Activated CD8-positive, alpha-beta T cell treated with anti-CD3 and anti-CD28 coated beads, Interleukin-2, amount 10 ng/mL, durations not matched to agents 7 days and 5 days (primary cell): ENCODE measurements around the gene AGPAT3. TPM values are rescaled to one million over a fixed set of nuclear protein-coding genes. Genes with fewer than 3 reads are reported as not detected.
A peak's percentile ranks its signal among the peaks of the same experiment; 100 is the strongest.

Source experiments
- ATAC-seq: fragments of 150-1000 bp; cut with Tn5 transposase; one replicate; pipeline ENCODE4 v1.10.0; 2021; ENCODE audit warnings: moderate library complexity
- CTCF ChIA-PET: fragments of 350-600 bp; sonication (Branson Sonifier 250); formaldehyde crosslinking; loops from one replicate; lab custom pipeline; 2021; ENCODE audit warnings: antibody characterized with exemption; lab: Charles Lee
- POLR2A ChIA-PET: fragments of 350-600 bp; sonication (Branson Sonifier 250); formaldehyde crosslinking; loops from one replicate; lab custom pipeline; 2021; ENCODE audit warnings: antibody characterized with exemption; lab: Charles Lee
- DNase-seq: peaks from one replicate; pipeline ENCODE4 v3.0.0-alpha.2; 2020
- H3K27ac Mint-ChIP-seq: one replicate; pipeline ENCODE4 v1.8.0; 2021; ENCODE audit warnings: mild to moderate bottlenecking, mixed read lengths
- H3K27me3 Mint-ChIP-seq: one replicate; pipeline ENCODE4 v1.8.0; 2021; ENCODE audit warnings: low read depth, mixed read lengths
- H3K36me3 Mint-ChIP-seq: one replicate; pipeline ENCODE4 v1.8.0; 2021; ENCODE audit warnings: low read depth, mixed read lengths
- H3K4me1 Mint-ChIP-seq: one replicate; pipeline ENCODE4 v1.8.0; 2021; ENCODE audit warnings: low read depth, mixed read lengths
- H3K4me3 Mint-ChIP-seq: one replicate; pipeline ENCODE4 v1.8.0; 2021; ENCODE audit warnings: mild to moderate bottlenecking, mixed read lengths
- H3K9me3 Mint-ChIP-seq: one replicate; pipeline ENCODE4 v1.8.0; 2022; ENCODE audit warnings: mixed read lengths; ENCODE audit not compliant: insufficient read depth
- total RNA-seq, 2 experiments: library from RNA; stranded (reverse); gene quantifications; one replicate each; pipeline ENCODE4 v1.2.3, GENCODE V29; 2021

Gene AGPAT3
- total RNA-seq, 2 experiments from 2014 or later = 70.4 to 72.5 TPM

DNA sequence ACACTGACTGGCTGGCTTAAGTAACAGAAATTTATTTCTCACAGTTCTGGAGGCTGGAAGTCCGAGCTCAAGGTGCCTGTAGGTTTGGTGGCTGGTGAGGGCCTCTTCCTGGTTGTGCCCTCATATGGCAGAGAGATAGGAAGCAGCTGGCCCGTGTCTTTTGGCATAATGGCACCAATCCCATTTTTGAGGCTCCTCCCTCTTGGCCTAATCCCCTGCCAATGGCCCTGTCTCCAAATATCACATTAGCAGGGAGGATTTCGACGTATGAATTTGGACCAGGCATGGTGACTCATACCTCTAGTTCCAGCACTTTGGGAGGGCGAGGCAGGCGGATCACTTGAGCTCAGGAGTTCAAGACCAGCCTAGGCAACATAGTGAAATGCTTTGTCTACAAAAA is 37.4 kb downstream of the AGPAT3 start:
- CTCF ChIA-PET = interaction anchor here (2.2 kb wide), 1 partner anchor 92 kb away, joined by 5 read pairs; no protein-coding TSS in a partner anchor
- Mint-ChIP-seq H3K27ac (no peak overlapping the region), H3K4me1 (peaks cover 3% of the 10 kb centered on the region), H3K27me3 (no peaks in the 10 kb centered on the region), H3K9me3 (no peaks in the 10 kb centered on the region), H3K36me3 (peaks cover 32% of the 10 kb centered on the region), H3K4me3 (no peak overlapping the region)
- no peak for DNase-seq
- ATAC-seq = no peak
- POLR2A ChIA-PET = no interaction called here

- H3K4me1 Mint-ChIP-seq = peaks cover 3% of the 10 kb centered on the region
- H3K36me3 Mint-ChIP-seq = peaks cover 27% of the 10 kb centered on the region
- H3K27ac Mint-ChIP-seq = no peak overlapping the region
- ChIA-PET POLR2A (no interaction called here), CTCF (interaction anchor here (1.1 kb wide), 2 partner anchors 12 to 18 kb away, joined by 3 read pairs; no protein-coding TSS in a partner anchor)
- H3K4me3 Mint-ChIP-seq = no peak overlapping the region
- ATAC-seq = no peak
- no peak for DNase-seq
- no peaks in the 10 kb centered on the region for H3K27me3 Mint-ChIP-seq
- H3K9me3 Mint-ChIP-seq = no peaks in the 10 kb centered on the region
Measured at GRCh38 chr21:43903451-43904091, 38.5 kb downstream of the AGPAT3 start.

- H3K4me3 Mint-ChIP-seq = no peak overlapping the region
- H3K36me3 Mint-ChIP-seq = peaks cover 22% of the 10 kb centered on the region
- no peak for DNase-seq
- ChIA-PET POLR2A (no interaction called here), CTCF (interaction anchor here (1.1 kb wide), 1 partner anchor 17 kb away, joined by 3 read pairs; no protein-coding TSS in a partner anchor)
- H3K4me1 Mint-ChIP-seq = peaks cover 3% of the 10 kb centered on the region
- H3K9me3 Mint-ChIP-seq = no peaks in the 10 kb centered on the region
- no peaks in the 10 kb centered on the region for H3K27me3 Mint-ChIP-seq
- no peak for ATAC-seq
- no peak overlapping the region for H3K27ac Mint-ChIP-seq
Measured at GRCh38 chr21:43904331-43904781, 39.3 kb downstream of the AGPAT3 start.

DNA sequence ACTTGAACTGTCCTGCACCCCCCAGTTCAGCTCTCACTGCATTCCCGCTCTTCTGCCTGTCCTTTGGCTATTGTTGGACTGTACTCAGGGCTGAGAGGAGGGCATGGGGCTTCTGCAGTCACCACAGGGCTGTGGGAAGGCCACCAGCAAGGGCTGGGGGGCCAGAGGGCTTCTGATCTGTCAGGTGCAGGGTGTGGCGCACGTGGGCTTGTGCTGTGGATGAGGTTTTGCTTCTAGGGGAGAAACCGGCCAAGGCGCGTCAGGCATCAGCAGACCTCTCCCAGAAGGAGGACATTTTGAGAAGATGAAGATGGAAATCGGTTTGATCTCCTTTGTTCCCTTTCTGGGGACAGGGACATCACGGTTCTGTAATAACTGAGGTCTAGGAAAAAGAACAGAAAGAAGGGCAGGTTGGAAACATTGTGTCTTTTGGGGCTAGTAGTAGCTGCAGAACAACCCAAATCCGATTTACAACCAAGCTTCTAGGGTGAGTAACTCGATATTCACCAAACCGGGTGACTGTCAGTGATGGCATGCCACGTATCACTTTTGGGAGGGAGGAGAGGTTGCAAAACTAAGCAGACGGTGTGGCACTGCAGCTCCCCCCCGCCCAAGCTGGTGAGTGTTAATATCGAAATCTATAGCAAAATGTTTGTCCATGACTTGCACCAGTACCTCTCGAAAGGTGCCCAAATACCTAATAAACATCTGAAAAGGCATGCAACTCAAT is 40.9 kb downstream of the AGPAT3 start:
- Mint-ChIP-seq H3K9me3 (no peaks in the 10 kb centered on the region), H3K27ac (no peak overlapping the region), H3K4me3 (no peak overlapping the region), H3K4me1 (peaks cover 15% of the 10 kb centered on the region), H3K27me3 (no peaks in the 10 kb centered on the region), H3K36me3 (peaks cover 14% of the 10 kb centered on the region)
- ATAC-seq (no peak), DNase-seq (no peak)
- ChIA-PET POLR2A (no interaction called here), CTCF (interaction anchor here (1.5 kb wide), 1 partner anchor 12 kb away, joined by 4 read pairs; no protein-coding TSS in a partner anchor)

GRCh38 chr21:43906585-43907370 is 41.8 kb downstream of the AGPAT3 start:
- Mint-ChIP-seq H3K27me3 (no peaks in the 10 kb centered on the region), H3K4me1 (peaks cover 15% of the 10 kb centered on the region), H3K27ac (no peak overlapping the region), H3K36me3 (peaks cover 14% of the 10 kb centered on the region), H3K9me3 (no peaks in the 10 kb centered on the region), H3K4me3 (no peak overlapping the region)
- POLR2A ChIA-PET = interaction anchor here (0.6 kb wide), 1 partner anchor 25 kb away, joined by 3 read pairs; no protein-coding TSS in a partner anchor
- CTCF ChIA-PET = no interaction called here
- ATAC-seq = no peak
- no peak for DNase-seq

GRCh38 chr21:43907751-43908150 is 42.7 kb downstream of the AGPAT3 start:
- Mint-ChIP-seq H3K4me3 (no peak overlapping the region), H3K4me1 (peaks cover 15% of the 10 kb centered on the region), H3K27me3 (no peaks in the 10 kb centered on the region), H3K36me3 (peaks cover 24% of the 10 kb centered on the region), H3K9me3 (peaks cover 8% of the 10 kb centered on the region), H3K27ac (no peak overlapping the region)
- DNase-seq (no peak), ATAC-seq (no peak)
- ChIA-PET CTCF (no interaction called here), POLR2A (no interaction called here)

DNA sequence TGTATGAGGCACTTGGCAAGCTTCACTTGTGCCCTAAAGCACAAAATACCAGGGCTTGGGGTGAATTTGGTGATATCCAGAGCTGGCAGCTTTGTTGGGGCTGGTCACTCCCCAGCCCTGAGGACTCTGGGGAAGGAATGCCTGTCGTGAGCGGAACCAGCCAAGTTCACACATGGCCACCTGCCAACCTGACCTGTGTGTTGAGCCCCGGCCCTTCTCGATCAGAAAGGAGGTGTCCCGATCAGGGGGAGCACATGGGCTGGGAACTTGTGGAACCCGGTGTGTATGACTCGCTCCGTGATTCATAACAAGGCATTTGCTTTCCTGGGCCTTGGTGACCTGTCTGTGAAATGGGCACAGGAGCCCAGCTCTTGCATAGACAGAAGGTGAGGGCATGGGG is 43.1 kb downstream of the AGPAT3 start:
- ATAC-seq (no peak), DNase-seq (no peak)
- Mint-ChIP-seq H3K4me1 (peaks cover 15% of the 10 kb centered on the region), H3K27ac (peak overlapping the region; percentile 19), H3K36me3 (peaks cover 28% of the 10 kb centered on the region), H3K27me3 (no peaks in the 10 kb centered on the region), H3K4me3 (no peak overlapping the region), H3K9me3 (peaks cover 9% of the 10 kb centered on the region)
- ChIA-PET POLR2A (no interaction called here), CTCF (no interaction called here)

DNA sequence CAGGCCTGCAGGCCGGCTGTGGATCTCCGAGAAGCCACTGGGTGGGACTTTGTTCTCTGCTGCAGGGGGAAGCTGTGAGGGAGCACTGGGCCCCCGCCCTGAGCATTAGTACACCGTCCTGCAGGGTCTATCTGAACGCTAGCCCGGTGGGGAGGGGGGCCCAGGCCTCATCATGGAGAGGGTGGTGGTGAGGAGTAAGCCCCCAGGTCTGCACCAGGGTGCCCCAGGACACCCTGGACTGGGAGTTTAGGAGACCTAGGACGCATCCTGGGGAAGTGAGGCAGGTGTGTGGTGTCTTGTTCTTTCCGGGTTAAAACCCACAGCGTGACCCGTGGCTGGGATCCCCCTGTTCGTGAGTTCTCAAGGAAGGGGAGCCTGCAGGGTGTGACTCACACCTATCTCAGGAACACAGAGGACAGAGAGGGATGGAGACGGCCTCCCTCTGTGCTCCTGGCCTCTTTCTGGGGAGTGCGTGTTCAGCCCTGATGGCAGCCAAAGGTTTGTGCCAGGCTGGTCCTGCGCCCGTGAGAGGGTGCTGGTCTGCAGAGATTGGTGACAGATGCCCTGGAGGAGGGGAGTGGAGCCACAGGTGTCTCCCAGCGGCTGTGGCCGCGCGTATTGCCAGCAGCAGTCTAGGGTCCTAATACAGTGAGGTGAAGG is 44.8 kb downstream of the AGPAT3 start:
- POLR2A ChIA-PET = no interaction called here
- Mint-ChIP-seq H3K27ac (no peak overlapping the region), H3K9me3 (peaks cover 9% of the 10 kb centered on the region), H3K4me1 (peaks cover 23% of the 10 kb centered on the region), H3K4me3 (no peak overlapping the region), H3K27me3 (no peaks in the 10 kb centered on the region), H3K36me3 (peaks cover 35% of the 10 kb centered on the region)
- DNase-seq (no peak), ATAC-seq (no peak)
- CTCF ChIA-PET = no interaction called here

DNA sequence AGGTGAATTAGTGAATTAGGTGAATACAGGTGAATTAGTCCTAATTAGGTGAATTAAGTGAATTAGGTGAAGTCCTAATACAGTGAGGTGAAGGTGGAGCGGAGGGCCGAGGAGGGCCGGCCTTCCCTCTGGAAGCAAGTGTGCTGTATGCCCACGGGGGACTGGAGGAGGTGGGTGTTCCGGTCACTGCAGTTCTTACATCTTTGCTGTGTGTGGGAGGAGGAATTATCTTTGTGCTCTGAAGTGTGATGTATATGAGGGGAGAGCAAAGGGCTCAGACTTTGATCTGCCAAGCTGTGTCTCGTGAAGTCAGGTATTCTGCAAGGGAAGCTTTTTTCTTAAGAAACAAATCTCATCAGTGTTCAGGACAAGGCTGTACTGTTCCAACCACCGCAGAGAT is 45.4 kb downstream of the AGPAT3 start:
- H3K27ac Mint-ChIP-seq = no peak overlapping the region
- H3K36me3 Mint-ChIP-seq = peaks cover 35% of the 10 kb centered on the region
- H3K9me3 Mint-ChIP-seq = peaks cover 9% of the 10 kb centered on the region
- POLR2A ChIA-PET = no interaction called here
- no peak overlapping the region for H3K4me3 Mint-ChIP-seq
- DNase-seq = no peak
- CTCF ChIA-PET = no interaction called here
- H3K27me3 Mint-ChIP-seq = no peaks in the 10 kb centered on the region
- no peak for ATAC-seq
- peaks cover 23% of the 10 kb centered on the region for H3K4me1 Mint-ChIP-seq

- H3K27ac Mint-ChIP-seq = no peak overlapping the region
- no peak for ATAC-seq
- H3K4me1 Mint-ChIP-seq = peaks cover 23% of the 10 kb centered on the region
- DNase-seq = no peak
- ChIA-PET POLR2A (no interaction called here), CTCF (no interaction called here)
- peaks cover 3% of the 10 kb centered on the region for H3K27me3 Mint-ChIP-seq
- peaks cover 30% of the 10 kb centered on the region for H3K36me3 Mint-ChIP-seq
- no peak overlapping the region for H3K4me3 Mint-ChIP-seq
- H3K9me3 Mint-ChIP-seq = peaks cover 9% of the 10 kb centered on the region
Measured at GRCh38 chr21:43911015-43911934, 46.3 kb downstream of the AGPAT3 start.
